NCI-H2029 treated with DMSO at 0.1 percent for 48 hours (cell line): ENCODE data around the gene PKNOX1.
A peak's percentile ranks its signal among the peaks of the same experiment; 100 is the strongest.
"Not testable (repeated sequence)": the region's sequence is repeated elsewhere in the genome, so short reads cannot be mapped to it uniquely, and the experiment has no call there.

ENCODE experiments used
- DNase-seq: peaks from one replicate; lab custom pipeline; 2025; lab: John Stamatoyannopoulos, UW

The PKNOX1 gene

DNA sequence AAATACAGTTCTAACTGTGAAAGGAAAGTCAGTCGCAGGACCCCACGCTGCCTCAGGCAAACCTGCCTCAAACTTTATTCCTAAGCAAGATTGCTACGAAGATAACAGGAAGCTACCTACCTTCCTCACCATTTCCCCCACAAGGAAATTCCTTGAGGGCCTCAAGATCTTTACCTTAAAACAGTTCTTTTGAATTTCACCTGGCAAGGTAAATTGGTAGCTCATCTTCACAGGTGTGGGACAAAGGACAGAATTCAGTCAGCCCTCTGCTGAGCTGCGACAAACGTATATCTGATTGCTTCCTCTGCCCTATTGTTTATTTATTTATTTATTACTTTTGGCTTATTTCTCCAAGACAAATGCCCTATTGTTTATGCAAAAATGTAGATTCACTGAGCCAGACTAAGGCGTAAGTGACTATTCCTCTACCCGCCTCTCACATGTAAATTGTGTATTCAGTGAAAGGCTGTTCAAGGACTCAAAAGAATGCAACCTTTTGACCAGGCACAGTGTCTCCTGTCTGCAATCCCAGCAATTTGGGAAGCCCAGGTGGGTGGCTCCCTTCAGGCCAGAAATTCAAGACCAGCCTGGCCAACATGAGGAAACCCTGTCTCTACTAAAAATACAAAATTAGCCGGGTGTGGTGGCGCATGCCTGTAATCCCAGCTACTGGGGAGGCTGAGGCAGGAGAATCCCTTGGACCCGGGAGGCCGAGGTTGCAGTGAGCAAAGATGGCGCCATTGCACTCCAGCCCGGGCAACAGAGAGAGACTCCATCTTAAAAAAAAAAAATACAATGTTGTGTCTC, 17.3 kb upstream of the PKNOX1 start:
- DNase-seq: no peak

DNA sequence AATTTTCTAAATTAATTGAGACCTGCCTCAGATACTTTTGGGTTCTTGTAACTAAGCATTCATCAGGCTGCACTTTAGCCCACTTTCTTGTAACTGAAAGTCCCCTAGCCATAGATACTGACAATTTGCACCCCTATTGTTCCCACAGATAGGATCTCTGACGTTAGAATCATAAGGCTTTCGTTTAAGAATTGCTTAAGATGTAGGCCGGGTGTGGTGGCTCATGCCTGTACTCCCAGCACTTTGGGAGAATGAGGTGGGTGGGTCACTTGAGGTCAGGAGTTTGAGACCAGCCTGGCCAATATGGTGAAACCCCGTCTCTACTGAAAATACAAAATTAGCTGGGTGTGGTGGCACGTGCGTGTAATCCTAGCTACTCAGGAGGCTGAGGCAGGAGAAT, 16.2 kb upstream of the PKNOX1 start:
- not testable (repeated sequence) for DNase-seq

DNA sequence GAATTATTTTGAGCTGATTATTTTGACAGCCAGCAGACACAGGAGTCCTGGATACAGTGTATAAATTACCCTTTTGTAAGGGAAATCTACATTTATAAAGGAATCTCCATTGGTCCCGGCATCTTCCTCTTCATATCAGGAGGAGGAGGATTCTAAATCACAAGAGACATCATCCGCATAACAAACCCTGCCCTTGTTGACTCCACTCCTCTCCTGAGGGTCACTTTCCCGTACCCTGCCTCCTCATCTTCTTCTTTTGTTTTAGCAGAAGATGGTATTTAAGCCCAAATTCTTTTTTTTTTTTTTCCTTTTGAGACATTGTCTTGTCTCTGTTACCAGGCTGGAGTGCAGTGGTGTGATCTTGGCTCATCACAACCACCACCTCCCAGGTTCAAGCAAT, 14.6 kb upstream of the PKNOX1 start:
- DNase-seq: no peak

DNA sequence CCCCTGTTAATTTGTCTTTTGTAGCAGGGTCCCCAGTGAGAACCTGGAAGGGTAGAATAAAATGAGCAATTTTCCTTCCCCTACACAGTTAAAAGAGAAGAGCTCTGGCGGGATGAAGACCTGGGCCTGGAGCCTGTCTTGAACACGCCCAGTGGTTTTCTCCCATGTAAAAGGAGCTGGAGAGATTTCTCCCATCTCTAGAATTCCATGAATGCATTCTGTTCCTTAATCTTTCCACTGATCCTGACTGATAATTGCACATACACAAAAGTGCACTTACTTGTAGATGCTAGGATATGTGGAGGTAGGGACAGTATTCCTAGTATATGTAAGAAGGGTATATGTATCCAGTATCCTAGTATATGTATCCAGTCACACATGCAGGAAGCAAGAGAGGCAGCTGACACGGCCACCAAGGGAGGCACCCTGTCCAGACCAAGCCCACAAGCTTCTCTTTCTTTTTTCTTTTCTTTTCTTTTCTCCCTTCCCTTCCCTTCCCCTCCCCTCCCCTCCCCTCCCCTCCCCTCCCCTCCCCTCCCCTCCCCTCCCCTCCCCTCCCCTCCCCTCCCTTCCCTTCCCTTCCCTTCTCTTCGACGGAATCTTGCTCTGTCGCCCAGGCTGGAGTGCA, 11.9 kb upstream of the PKNOX1 start:
- DNase-seq: no peak

DNA sequence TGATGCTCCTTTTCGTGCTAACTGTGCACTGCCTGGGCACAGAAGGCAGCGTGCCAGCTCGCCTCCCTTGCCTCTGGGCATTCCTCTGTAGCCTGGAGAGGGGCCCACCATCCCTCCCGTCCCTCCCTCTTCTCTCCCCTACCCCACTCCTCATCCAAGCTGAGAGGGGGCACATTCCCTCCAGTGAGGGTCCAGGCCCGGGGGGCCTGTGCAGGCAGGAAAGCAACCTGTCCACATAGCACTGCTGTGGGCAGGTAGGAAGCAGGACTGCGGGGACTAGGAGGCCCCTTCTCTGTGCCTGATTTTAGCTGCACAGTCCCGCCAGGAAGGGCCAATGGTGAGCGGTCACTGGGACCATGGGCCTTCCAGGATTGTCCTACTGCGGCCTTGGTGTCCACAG, 10.3 kb upstream of the PKNOX1 start:
- no peak for DNase-seq

DNA sequence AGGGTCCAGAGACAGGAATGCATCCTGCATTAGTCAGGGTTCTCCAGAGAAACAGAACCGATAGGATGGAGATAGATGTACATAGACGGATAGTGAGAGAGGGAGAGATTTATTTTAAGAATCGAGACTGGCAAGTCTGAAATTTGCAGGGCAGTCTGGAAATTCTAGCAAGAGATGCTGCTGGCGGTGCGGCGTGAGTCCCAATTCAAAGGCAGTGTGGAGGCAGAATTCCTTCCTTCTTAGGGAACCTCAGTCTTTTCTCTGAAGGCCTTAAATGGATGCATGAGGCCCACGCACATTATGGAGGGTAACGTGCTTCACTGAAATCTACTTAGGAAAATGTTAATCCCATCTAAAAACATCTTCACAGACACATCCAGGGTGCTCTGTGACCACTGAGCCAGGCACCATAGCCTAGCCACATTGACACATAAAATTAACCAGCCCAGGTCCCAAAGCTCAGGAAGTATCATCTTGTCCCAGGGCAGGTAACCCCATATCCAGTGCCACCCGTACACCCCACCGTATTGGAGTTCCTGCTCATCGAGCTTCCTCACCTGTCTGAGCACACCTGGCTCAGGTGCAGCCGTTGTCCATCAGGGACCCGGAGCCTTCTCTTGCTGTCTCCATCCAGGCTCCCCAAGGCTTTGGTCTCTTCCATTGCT, 9.7 kb upstream of the PKNOX1 start:
- no peak for DNase-seq

DNA sequence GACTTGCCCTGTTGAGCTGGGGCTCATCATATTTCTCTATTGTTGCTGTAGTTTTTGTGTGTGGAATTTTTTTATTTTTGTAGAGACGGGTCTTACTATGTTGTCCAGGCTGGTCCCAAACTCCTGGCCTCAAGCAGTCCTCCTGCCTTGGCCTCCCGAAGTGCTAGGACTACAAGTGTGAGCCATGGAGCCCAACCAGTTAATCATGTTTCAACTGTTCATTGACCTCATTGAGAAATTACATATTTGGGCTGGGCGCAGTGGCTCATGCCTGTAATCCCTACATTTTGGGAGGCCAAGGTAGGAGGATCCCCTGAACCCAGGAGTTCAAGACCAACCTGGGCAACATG, 9.2 kb upstream of the PKNOX1 start:
- DNase-seq: no peak

DNA sequence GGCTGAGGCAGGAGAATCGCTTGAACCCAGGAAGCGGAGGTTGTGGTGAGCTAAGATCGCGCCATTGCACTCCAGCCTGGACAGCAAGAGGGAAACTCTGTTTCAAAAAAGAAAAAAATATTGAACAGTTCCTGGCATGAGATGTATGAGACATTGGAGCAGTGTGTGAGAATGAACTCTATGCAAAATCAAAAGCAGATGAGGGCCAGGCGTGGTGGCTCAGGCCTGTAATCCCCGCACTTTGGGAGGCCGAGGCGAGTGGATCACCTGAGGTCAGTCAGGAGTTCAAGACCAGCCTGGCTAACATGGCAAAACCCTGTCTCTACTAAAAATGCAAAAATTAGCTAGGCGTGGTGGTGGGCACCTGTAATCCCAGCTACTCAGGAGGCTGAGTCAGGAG, 6.7 kb upstream of the PKNOX1 start:
- not testable (repeated sequence) for DNase-seq

DNA sequence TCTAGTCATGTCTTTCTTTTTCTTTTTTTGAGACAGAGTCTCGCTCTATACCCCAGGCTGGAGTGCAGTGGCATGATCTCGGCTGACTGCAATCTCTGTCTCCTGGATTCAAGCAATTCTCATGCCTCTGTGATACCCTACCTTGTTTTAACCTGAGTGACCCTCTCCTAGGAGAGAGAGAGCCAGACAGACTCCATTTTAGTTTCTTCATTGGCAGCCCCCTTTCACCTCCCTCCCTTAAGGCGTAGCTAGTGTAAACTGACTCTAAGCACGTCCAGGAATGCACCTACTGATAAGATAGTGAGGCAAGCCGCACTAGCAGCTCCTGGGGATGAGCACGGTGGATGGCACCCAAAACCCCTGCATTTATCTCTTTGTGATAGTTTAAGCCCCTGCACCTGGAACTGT, 5.2 kb upstream of the PKNOX1 start:
- DNase-seq: no peak

DNA sequence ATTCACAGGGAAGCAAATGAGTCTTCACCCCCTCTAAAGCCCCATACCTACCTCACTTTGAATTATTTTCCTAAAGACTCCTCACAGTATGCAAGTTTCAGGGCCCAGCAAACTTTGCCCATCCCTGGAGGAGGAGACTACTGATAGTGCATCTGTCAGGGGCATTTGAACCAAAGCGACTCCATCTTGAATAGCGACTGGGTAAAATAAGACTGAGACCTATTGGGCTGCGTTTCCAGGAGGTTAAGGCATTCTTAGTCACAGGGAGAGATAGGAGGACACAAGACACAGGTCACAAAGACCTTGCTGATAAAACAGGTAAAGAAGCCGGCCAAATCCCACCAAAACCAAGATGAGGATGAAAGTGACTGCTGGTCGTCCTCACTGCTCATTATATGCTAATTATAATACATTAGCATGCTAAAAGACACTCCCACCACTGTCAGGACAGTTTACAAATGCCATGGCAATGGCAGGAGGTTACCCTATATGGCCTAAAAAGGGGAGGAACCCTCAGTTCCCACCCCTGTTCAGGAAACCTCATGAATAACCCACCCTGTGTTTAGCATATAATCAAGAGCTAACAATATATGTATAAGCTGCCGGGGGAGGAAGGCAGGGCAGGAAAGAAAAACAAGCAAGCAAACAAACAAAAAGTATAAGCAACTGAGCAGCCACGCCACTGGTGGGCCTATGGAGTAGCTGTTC, 3.3 kb upstream of the PKNOX1 start:
- no peak for DNase-seq

DNA sequence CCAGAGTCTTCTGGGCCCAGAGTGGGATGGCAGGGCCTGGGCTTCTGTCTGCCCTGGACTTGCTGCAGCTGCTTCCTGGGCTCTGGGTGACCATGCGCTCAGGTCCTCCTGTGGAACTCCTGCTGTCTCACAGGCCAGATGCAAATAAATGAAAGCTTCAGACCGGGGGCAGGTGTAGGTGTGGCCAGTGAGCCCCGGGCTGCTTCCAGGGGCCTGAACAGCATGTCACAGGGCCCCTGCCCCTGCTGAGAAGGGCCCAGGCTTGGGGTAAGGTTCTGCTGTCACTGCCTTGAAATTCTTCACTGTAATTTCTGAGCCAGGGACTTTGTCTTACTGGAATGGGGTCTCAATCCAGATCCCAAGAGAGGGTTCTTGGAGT, 2.5 kb upstream of the PKNOX1 start:
- no peak for DNase-seq

DNA sequence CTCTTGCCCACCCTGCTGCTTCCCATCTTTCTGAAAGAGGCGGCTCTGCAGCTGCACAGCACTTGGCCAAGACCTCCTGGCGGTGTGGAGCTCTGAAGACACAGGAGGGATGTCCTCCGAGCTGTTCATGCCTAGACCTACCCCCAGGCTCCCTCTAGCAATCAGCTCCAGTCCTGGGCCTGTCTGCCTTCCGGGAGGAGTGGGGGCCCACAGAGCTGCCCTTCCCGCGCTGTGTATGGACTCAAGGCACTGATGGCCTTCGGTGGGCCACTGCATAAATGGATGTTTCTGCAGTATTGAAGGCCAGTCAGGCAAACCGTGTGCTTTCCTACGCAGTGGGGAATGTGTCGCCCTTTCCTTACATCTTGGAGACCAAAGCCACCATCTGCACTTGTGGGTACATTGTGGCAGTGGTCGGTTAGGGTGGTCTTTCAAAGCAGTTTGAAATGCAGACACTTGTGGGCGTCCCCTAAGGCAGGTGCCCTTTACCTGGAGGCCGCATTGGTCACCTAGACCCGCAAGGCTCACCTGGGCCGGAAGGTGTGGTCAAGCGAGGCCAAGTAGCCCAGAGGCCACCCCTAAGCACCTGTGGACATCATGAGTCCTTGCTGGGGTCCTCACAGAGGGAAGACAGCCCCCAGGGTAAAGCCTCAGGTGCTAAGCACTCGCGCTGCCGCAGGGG, 912 bp upstream of the PKNOX1 start:
- DNase-seq: no peak

DNA sequence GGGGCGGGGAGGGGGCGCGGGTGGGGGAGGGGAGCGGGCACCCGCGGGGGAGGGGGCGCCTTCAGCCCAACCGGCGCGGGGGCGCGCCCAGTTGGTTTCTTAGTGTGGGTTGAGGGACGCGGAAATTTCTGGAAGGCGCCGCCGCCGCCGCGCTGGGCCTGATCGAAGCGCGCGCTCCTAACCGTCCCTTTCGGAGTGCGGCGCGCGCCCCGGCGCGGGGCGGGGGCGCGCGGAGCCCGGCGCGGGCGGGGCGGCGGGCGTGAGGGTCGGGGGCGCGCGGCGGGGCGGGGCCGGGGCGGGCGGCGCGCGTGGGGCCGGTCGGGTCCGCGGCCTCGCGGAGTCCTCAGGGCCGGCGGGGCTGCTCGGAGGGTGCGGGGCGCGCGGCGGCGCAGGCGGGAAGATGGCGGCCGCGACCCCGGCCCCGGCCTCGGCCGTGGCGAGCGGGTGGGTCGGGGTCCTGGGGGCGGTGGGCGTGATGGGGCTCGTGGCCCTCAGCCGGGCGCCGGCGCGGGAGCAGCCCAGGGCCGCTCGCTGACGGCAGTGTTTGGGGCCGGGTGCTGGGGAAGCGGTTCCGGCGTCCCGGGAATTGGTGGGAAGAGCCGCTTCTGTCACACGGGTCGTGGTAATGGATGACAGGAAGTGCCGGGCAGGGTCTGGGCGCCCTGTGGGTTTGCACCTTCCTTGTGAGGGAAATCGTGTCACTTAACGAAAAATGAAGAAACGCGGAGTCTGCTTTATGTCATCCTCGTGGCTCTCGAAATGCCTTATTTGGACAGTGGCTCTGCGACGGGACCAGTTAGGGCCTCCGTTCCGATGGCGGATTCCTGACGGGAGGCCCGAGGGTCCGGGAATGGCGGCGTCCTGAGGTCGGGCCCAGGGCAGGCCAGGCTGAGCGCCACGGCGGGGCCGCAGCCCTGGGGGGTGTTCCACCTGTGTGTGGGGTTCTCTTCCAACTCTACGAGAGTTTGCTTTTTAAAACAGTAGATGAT, 764 bp downstream of the PKNOX1 start:
- peak; percentile 37 for DNase-seq

DNA sequence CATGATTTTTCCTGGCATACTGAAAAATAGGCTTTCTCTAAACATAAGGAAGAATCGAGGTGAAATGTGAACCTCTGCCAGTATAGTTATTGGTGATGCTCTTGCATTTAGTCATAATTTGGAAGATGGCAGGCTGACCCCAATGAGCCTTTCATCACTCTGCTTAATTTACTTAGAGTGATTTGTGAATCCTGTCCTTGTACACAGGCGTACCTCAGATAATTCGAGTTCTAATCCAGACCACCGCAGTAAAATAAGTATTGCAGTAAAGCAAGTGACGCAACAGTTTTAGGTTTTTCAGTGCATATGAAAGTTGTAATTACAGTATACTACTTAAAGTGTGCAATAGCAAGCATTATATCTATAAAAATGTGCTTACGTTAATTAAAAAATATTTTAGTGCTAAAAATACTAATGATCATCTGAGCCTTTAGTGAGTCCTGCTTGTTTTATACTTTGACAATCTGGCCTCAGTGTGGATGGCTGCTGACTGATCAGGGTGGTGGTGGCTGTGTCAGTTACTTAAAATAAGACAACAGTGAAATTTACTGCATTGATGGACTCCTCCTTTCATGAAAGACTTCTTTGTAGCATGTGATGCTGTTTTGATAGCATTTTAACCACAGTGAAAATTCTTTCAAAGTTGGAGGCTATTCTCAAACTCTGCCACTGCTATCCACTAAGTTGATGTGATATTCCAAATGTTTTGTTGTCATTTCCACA, 1.7 kb downstream of the PKNOX1 start:
- DNase-seq: no peak

DNA sequence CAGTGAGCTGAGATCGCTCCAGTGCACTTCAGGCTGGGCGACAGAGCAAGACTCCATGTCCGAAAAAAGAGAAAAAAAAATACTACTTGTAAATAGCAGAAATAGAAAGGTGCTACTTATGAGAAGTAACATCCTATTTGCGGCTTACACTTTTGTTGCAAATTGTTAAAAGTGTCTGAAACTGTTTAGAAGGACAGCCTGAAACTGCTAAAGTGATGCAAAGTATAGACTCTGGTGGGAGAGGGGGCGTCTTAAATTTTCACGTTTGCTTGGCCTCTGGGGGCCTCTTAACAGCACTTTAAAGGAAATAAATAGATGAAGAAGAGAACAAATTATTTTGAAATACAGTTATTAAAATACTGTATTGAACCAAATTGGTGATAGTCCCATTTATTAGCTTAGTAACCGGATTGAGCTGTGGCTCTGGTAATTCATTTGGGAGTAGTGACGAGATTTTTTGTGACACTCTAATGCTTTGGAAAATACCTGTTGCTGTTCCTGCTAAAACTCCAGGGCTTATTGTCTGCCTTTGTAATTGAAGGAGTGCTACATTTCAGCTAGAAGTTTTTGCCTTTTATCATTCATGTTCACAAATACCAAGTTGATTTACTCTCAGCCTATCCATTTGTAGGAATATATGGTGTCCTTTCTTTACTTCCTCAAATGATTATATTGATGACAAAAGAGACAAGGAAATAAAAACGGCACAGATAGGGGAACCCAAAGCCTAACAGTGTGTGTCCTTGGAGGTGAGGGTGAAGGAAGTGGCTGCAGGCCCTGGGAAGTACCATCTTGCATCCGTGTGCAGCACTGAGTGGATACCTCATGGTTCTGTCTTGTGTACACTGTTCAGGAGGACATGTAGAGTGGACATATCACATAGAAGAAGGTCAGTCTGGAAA, 6.2 kb downstream of the PKNOX1 start:
- DNase-seq: no peak

DNA sequence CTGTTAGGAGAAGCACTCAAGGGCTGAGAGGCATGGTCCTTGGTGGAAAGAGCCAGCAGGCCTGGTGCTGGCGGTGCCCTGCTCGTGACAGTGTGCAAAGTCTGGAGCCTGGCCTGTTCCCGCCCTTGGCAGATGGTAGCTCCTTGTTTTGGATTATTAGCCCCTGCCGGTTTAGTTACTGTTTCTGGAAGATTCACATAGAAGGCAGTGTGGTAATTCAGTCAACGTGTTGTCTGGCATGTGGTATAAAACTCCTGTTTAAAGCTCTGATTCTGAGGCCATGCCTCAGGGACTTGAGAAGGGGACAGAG, 6.8 kb downstream of the PKNOX1 start:
- DNase-seq: no peak

DNA sequence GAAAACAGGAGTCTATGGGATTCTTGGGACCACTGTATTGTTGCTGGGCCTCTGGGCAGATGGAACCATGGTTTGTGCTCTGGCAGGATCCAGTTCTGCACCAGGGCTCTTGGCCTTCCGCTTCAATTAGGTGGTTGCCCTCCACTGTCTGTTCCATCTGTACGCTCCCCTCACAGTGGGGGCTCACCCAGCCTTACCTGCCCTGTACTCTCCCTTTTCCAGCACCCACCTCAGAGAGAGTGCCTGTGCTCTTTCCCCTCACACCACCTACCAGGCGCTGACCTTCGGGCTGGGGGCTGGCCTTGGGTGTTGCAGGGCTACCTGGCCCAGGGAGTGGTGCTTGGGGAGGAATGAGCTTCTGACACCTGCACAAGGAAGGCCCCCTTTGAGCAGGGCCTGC, 7.5 kb downstream of the PKNOX1 start:
- DNase-seq: no peak

DNA sequence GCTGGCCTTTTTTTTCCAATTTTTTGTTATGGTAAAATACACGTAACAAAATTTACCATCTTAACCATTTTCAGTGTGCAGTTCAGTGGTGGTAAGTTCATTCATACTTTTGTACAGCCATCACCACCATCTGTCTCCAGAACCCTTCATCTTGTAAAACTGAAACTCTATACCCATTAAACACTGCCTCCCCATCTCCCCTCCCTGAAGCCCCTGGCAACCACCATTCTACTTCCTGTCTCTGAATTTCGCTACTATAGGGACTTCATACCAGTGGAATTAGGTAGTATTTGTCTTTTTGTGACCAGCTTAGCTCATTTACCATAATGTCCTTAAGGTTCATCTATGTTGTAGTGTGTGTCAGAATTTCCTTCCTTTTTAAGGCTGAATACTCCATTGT, 8.7 kb downstream of the PKNOX1 start:
- DNase-seq: peak; percentile 13

DNA sequence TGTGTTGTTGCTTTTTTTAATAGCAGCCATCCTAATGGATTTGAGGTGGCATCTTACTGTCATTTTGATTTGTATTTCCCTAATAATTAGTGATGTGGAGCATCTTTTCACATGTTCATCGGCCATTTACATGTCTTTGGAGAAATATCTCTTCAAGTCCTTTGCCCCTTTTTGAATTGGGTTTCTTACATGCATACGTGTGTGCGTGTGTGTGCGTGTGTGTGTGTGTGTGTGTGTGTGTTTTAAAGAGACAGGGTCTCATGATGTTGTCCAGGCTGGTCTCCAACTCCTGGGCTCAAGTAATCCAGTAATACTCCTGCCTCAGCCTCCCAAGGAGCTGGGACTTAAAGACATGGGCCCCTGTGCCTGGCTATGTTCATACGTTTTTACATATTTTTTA, 9.5 kb downstream of the PKNOX1 start:
- DNase-seq: no peak
